ENCODE results near the gene CAMK4.

DNA sequence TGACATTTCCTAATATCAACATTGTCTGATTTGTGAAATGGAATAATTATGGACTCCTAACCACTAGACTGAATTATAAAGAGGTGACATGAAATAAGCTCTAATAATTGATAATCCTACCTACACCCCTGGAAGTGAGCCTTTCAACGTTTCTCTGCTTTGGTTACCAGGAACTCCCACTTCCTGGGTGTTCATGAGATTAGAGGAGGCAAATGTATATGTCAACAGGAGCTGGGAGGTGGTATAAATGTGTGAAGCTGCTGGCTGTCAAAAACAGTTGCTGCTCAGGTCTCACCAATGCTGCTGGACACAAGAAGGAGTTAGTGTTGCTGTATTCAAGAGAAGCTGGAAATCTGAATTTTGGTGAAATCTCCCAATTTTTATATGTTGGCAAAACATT, 96.8 kb downstream of the CAMK4 start:
- TF ChIP-seq CTCF (IDR thresholded peaks at IDR 0.05; ENCODE audit: insufficient read depth, low read length): no peak
- no peak for TF ChIP-seq POLR2AphosphoS5 (IDR thresholded peaks at IDR 0.05; ENCODE audit: low read depth)
- no peak for TF ChIP-seq SPI1 (IDR thresholded peaks at IDR 0.05; ENCODE audit: borderline replicate concordance, low read depth)

All from HL-60 (cell line).